Measurements from ENCODE around the gene AP4E1.

DNA sequence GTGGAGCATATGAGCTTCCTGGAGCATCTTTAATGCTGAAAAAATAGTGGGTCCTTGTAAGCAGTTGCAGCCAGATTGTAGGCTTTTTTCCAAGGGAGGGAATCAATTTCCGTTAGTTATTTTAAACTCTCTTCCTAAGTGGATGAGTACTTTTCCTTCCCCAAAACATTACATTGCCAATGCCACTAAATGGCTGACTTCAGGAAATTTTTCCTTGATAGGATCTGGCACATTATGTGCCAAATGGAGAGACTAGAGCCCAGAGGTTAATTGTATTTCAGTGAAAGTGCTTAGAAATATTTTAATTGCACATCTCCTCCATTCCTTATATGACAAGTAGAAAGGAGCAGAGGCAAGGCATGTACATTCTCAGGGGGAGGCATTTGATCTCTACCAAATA is 102.7 kb downstream of the AP4E1 start:
- TF ChIP-seq CTCF (IDR thresholded peaks at IDR 0.05), result no peak
- TF ChIP-seq POLR2A (IDR thresholded peaks at IDR 0.05), result no peak
